Endothelial cell (in vitro differentiated cells): ENCODE results near the gene UPF1. TPM values are rescaled to one million over a fixed set of nuclear protein-coding genes. Genes with fewer than 3 reads are reported as not detected.

ENCODE experiments used
- DNase-seq: peaks from one replicate; pipeline ENCODE4 v3.0.0; 2021; ENCODE audit warnings: low spot score
- H3K27ac Mint-ChIP-seq: one replicate; pipeline ENCODE4 v1.8.0; 2021; ENCODE audit warnings: mixed read lengths, inconsistent platforms; ENCODE audit not compliant: unreplicated experiment
- H3K27me3 Mint-ChIP-seq: one replicate; pipeline ENCODE4 v1.8.0; 2021; ENCODE audit warnings: mild to moderate bottlenecking, moderate library complexity, mixed read lengths, inconsistent platforms; ENCODE audit not compliant: unreplicated experiment
- H3K36me3 Mint-ChIP-seq: one replicate; pipeline ENCODE4 v1.8.0; 2021; ENCODE audit warnings: mild to moderate bottlenecking, low read depth, mixed read lengths, inconsistent platforms; ENCODE audit not compliant: unreplicated experiment
- H3K4me1 Mint-ChIP-seq: one replicate; pipeline ENCODE4 v1.8.0; 2021; ENCODE audit warnings: mild to moderate bottlenecking, mixed read lengths, inconsistent platforms; ENCODE audit not compliant: unreplicated experiment
- H3K4me3 Mint-ChIP-seq: one replicate; pipeline ENCODE4 v1.8.0; 2021; ENCODE audit warnings: mild to moderate bottlenecking, mixed read lengths, inconsistent platforms; ENCODE audit not compliant: unreplicated experiment
- H3K9me3 Mint-ChIP-seq: one replicate; pipeline ENCODE4 v1.8.0; 2021; ENCODE audit warnings: mixed read lengths, inconsistent platforms; ENCODE audit not compliant: unreplicated experiment
- total RNA-seq: library from RNA; stranded (reverse); fragmentation: NEBNext Ultra II Directional; extraction: Animal tissue kit (Norgen Biotek cat#: 25700); gene quantifications from one replicate; pipeline ENCODE4 v1.2.1, GENCODE V29; 2021; ENCODE audit not compliant: unreplicated experiment
- TF ChIP-seq, protein P1 (sequence below): fragments of 200-600 bp; sonication (generic); IDR thresholded peaks from one replicate; pipeline ENCODE4 v1.5.0; 2021; ENCODE audit warnings: antibody characterized with exemption; ENCODE audit not compliant: unreplicated experiment

UPF1 gene
- total RNA-seq, 1 donor from 2014 or later = 69.8 TPM

DNA sequence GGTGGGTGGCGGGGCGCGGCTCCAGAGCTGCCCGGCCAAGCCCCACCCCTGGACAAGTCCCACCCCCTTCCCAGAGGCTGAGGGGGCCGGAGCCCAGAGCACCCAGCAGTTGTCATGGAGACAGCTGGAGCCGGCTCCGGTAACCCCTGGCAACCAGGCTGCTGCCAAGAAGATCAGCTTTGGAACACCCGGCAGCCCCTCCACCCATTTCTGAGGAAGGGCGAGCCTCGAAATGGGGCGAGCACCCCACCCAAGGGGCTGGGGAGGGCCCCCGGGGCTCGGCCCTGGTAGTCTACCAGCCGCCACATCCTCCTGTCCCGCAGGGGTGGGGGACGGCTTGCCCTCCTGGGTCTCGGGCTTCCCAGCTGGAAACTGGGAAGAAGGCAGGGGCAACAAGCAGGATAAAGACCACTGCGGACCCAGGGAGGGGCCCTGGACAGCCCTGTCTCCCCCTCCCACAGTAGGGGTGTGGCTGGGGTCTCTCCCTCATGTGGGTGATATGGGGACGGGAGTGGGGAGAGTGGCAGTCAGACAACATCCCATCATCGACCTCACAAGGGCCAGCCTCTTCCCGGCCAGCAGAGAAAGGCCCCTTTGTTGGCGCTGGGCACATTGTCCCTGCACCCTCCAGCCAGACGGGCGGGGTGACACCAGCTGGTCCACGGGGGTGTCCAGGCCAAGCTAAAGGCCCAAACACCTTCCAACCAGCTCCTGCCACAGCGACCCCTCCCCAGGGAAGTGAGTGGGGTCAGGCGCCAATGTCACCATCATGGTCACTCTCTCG is 62.7 kb downstream of the UPF1 start:
- Mint-ChIP-seq H3K27me3 (peaks cover 11% of the 10 kb centered on the region), H3K4me1 (no peaks in the 10 kb centered on the region), H3K4me3 (no peak overlapping the region), H3K27ac (no peak overlapping the region), H3K9me3 (no peaks in the 10 kb centered on the region), H3K36me3 (peaks cover 5% of the 10 kb centered on the region)
- TF ChIP-seq, protein P1, sequence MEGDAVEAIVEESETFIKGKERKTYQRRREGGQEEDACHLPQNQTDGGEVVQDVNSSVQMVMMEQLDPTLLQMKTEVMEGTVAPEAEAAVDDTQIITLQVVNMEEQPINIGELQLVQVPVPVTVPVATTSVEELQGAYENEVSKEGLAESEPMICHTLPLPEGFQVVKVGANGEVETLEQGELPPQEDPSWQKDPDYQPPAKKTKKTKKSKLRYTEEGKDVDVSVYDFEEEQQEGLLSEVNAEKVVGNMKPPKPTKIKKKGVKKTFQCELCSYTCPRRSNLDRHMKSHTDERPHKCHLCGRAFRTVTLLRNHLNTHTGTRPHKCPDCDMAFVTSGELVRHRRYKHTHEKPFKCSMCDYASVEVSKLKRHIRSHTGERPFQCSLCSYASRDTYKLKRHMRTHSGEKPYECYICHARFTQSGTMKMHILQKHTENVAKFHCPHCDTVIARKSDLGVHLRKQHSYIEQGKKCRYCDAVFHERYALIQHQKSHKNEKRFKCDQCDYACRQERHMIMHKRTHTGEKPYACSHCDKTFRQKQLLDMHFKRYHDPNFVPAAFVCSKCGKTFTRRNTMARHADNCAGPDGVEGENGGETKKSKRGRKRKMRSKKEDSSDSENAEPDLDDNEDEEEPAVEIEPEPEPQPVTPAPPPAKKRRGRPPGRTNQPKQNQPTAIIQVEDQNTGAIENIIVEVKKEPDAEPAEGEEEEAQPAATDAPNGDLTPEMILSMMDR = no peak
- DNase-seq = no peak

DNA sequence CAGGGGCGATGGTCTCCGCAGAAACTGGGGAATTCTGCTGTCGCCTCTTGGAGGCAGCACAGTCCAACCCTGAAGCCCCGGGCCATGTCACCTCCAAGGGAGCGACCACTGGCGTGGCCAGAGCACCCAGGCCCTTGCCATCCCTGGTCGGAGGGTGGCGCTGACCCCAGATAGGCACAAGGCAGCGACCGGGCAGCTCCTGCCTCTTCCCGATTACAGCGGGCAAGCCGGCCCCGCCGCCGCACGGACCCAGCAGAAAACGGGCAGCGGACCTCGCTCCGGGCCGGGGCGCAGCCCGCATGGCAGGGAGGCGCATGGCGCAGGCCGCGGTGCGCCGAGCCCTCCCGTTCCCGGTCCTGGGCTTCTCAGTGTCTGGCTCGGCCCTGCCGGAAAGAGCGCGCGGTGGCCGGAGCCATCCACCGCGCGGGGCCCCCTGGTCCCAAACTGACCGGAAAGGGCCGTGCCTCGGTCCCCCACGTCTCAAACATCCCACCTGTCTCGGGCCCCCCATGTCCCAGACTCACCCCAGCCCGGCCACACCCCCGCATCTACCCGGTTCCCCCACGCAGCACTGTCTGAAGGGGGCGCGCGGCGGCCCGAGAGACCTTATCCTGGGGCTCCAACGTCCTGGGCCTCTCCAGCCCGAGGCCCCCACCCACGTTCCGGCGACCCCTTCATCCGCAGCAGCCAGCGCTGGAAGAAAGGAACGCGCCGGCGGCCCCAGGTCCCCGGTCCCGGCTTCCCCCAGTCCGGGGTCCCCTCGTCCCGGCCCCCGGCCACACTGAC is 63.5 kb downstream of the UPF1 start:
- Mint-ChIP-seq H3K27me3 (peaks cover 11% of the 10 kb centered on the region), H3K9me3 (no peaks in the 10 kb centered on the region), H3K4me3 (peak overlapping the region; percentile 89), H3K4me1 (no peaks in the 10 kb centered on the region), H3K36me3 (peaks cover 5% of the 10 kb centered on the region), H3K27ac (no peak overlapping the region)
- TF ChIP-seq, protein P1 = peak; percentile 48
- peak; percentile 77 for DNase-seq

DNA sequence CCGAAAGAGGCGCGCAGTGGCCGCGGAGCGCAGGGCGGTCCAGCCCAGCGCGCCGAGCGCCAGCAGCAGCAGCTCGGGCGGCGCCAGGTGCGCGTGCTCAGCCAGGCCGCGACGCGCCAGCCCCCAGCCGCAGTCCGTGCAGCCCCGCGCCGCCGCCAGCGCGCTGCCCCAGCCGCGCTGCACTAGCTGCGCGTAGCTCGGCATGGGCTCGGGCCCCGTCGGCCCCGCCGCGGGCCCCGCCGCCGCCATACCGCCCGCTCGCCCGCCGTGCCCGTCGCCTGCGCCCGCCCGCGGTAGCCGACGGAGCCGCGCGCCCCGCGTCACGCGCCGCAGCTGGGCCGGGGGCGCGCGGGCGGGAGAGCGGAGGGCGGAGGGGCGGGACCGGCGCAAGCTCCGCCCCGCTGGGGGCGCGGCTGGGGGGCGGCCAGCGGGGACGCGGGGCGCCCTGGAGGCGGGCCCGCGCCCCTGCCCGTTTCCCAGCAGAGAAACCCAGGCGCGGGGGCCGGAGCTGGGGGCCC is 64.1 kb downstream of the UPF1 start, which contains the start of gene CERS1:
TSS of gene CERS1 (minus strand) at position 335 of the 518 bp plus-strand sequence. CDS start at position 249, 86 bp downstream.
- peak within 1 kb of the TSS; percentile 92 for H3K4me3 Mint-ChIP-seq
- no peak within 1 kb of the TSS for H3K27ac Mint-ChIP-seq
- H3K36me3 Mint-ChIP-seq = peaks cover 10% of the 10 kb centered on the region
- H3K9me3 Mint-ChIP-seq = no peaks in the 10 kb centered on the region
- peak; percentile 53 for DNase-seq
- TF ChIP-seq, protein P1 = no peak
- no peaks in the 10 kb centered on the region for H3K4me1 Mint-ChIP-seq
- peaks cover 11% of the 10 kb centered on the region for H3K27me3 Mint-ChIP-seq

DNA sequence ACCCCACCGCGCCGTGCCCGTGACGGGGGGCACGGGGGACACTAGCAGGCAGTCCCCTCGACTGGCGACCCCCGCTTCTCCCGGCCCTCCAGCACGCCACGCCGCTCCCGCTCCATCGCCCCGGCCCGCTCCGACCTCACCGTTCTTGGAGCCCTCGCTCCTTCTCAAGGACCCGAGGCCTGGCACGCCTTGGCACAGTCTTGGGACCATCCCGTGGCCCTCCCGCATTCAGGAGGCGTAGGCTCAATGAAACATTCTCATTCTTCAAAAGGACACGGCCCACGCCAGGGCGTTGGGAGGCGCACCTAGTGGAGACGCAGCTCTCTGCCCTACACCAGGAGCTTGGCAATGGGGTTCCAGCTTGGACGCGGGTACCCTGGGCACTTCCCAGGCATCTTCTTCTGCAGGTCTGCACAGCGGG is 64.7 kb downstream of the UPF1 start:
- Mint-ChIP-seq H3K36me3 (peaks cover 12% of the 10 kb centered on the region), H3K9me3 (no peaks in the 10 kb centered on the region), H3K4me1 (no peaks in the 10 kb centered on the region), H3K27me3 (peaks cover 12% of the 10 kb centered on the region), H3K4me3 (peak overlapping the region; percentile 92), H3K27ac (no peak overlapping the region)
- DNase-seq = no peak
- TF ChIP-seq, protein P1 = no peak
